Measurements from ENCODE around the gene NEXMIF.

GRCh38 chrX:74902806-74903205 lies 22.4 kb downstream of the NEXMIF start:
- no peak for TF ChIP-seq EZH2 (IDR thresholded peaks at IDR 0.05; ENCODE audit: low read length, missing control alignments)
- TF ChIP-seq CTCF (conservative IDR thresholded peaks at IDR 0.05 in 1 of 2, IDR thresholded peaks at IDR 0.05 in 1 of 2; ENCODE audit: low read depth in 1 of 2, low read length in 2 of 2): no peak

Measured in fibroblast of lung (primary cell).